OCI-LY1 (cell line): ENCODE data around the gene CNN2.

Experiments
- H2AFZ ChIP-seq: fragments of 200-600 bp; sonication (generic), shearing (Covaris generic); 2 replicates; pipeline ENCODE4 v1.6.0; 2014; ENCODE audit warnings: antibody characterized with exemption, mild to moderate bottlenecking, low read length
- H3F3A ChIP-seq: fragments of 200-600 bp; sonication (generic), shearing (Covaris generic); 2 replicates; pipeline ENCODE4 v1.6.0; 2014; ENCODE audit warnings: mild to moderate bottlenecking, antibody characterized with exemption, low read length, moderate library complexity; ENCODE audit not compliant: insufficient read depth
- H3K27ac ChIP-seq: fragments of 200-600 bp; sonication (generic); 2 replicates; pipeline ENCODE4 v1.5.1; 2014; ENCODE audit warnings: low read length, mixed run types, mild to moderate bottlenecking, low read depth; ENCODE audit not compliant: poor library complexity, severe bottlenecking
- H3K27me3 ChIP-seq: fragments of 200-600 bp; sonication (generic); 2 replicates; pipeline ENCODE4 v1.6.0; 2014; ENCODE audit warnings: antibody characterized with exemption, mild to moderate bottlenecking, low read length, moderate library complexity; ENCODE audit not compliant: insufficient read depth
- H3K36me3 ChIP-seq: fragments of 200-600 bp; sonication (generic); 2 replicates; pipeline ENCODE4 v1.6.1; 2014; ENCODE audit warnings: mild to moderate bottlenecking, antibody characterized with exemption, low read length, moderate library complexity, mixed read lengths; ENCODE audit not compliant: insufficient read depth
- H3K4me1 ChIP-seq: fragments of 200-600 bp; sonication (generic); 2 replicates; pipeline ENCODE4 v1.5.1; 2014; ENCODE audit warnings: mild to moderate bottlenecking, low read length, moderate library complexity; ENCODE audit not compliant: insufficient read depth, severe bottlenecking
- H3K4me2 ChIP-seq: fragments of 200-600 bp; sonication (generic), shearing (Covaris generic); 2 replicates; pipeline ENCODE4 v1.6.1; 2014; ENCODE audit warnings: low read length
- H3K4me3 ChIP-seq: fragments of 200-600 bp; sonication (generic); 2 replicates; pipeline ENCODE4 v1.5.1; 2014; ENCODE audit warnings: low read length, low read depth, mild to moderate bottlenecking, mixed read lengths; ENCODE audit not compliant: poor library complexity, severe bottlenecking
- H3K79me2 ChIP-seq: fragments of 200-600 bp; shearing (Covaris generic); 2 replicates; pipeline ENCODE4 v1.6.1; 2016; ENCODE audit warnings: mixed run types, low read length, mixed read lengths; ENCODE audit not compliant: insufficient read depth
- H3K9ac ChIP-seq: fragments of 200-600 bp; sonication (generic), shearing (Covaris generic); 2 replicates; pipeline ENCODE4 v1.6.1; 2014; ENCODE audit warnings: mild to moderate bottlenecking, low read length, mixed read lengths
- H3K9me2 ChIP-seq: fragments of 200-600 bp; sonication (generic), shearing (Covaris generic); 2 replicates; pipeline ENCODE4 v1.6.1; 2014; ENCODE audit warnings: low read depth, mild to moderate bottlenecking, low read length, mixed read lengths
- H3K9me3 ChIP-seq: fragments of 200-600 bp; shearing (Covaris generic); 2 replicates; pipeline ENCODE4 v1.6.1; 2014; ENCODE audit warnings: low read length, mixed read lengths
- H4K20me1 ChIP-seq: fragments of 200-600 bp; sonication (generic), shearing (Covaris generic); 2 replicates; pipeline ENCODE4 v1.6.0; 2016; ENCODE audit warnings: mild to moderate bottlenecking, low read length; ENCODE audit not compliant: insufficient read depth
- CTCF ChIP-seq: fragments of 200-600 bp; sonication (generic), shearing (Covaris generic); IDR thresholded peaks from 2 replicates; pipeline ENCODE4 v1.5.1; 2017; ENCODE audit warnings: mild to moderate bottlenecking, antibody characterized with exemption, low read length, moderate library complexity, mixed read lengths
- EZH2 ChIP-seq: fragments of 200-600 bp; sonication (generic), shearing (Covaris generic); IDR thresholded peaks from 2 replicates; pipeline ENCODE4 v1.8.0; 2017; ENCODE audit warnings: borderline replicate concordance, mixed run types, mild to moderate bottlenecking, antibody characterized with exemption, low read length, moderate library complexity, mixed read lengths

Gene CNN2

DNA sequence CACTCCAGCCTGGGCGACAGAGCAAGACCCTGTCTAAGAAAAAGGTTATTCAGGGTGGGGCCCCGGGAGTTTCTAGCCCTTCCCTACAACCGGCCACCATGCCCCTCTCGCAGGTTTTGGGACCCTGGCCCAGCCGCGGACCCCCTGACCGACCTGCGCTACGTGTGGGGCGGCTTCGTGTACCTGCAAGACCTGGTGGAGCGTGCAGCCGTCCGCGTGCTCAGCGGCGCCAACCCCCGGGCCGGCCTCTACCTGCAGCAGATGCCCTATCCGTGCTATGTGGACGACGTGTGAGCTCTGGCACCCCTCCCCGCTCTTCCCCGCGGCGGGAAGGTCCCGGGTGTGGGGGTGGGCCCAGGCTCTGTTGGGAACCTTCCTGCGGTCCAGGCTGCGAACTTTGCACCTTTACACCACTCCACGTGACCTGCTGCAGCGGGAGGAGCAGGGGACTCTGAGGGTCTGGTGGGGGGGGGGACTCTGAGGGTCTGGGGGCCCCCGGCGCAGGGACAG is 19.8 kb downstream of the CNN2 start:
- no peaks in the 10 kb centered on the region for H3K9me3 ChIP-seq
- peak overlapping the region; percentile 41; the same call in 1 of the 2 replicates for H3K4me2 ChIP-seq
- H3K36me3 ChIP-seq: peaks cover 20% of the 10 kb centered on the region; the same call in 1 of the 2 replicates
- no peaks in the 10 kb centered on the region for H3K79me2 ChIP-seq
- H3K27me3 ChIP-seq: no peaks in the 10 kb centered on the region
- H3F3A ChIP-seq: no peaks in the 10 kb centered on the region
- H3K4me1 ChIP-seq: peaks cover 47% of the 10 kb centered on the region
- no peaks in the 10 kb centered on the region for H3K9me2 ChIP-seq
- H2AFZ ChIP-seq: no peak overlapping the region
- no peaks in the 10 kb centered on the region for H4K20me1 ChIP-seq
- H3K27ac ChIP-seq: peak overlapping the region; percentile 87
- H3K9ac ChIP-seq: peak overlapping the region; percentile 24; the same call in 1 of the 2 replicates
- TF ChIP-seq EZH2 (no peak), CTCF (peak; percentile 21)
- peak overlapping the region; percentile 3 for H3K4me3 ChIP-seq

- no peaks in the 10 kb centered on the region for H3K27me3 ChIP-seq
- peaks cover 38% of the 10 kb centered on the region for H3K4me1 ChIP-seq
- H2AFZ ChIP-seq: no peak overlapping the region
- H3K9me3 ChIP-seq: no peaks in the 10 kb centered on the region
- no peaks in the 10 kb centered on the region for H3K79me2 ChIP-seq
- no peaks in the 10 kb centered on the region for H4K20me1 ChIP-seq
- no peaks in the 10 kb centered on the region for H3K9me2 ChIP-seq
- no peaks in the 10 kb centered on the region for H3F3A ChIP-seq
- peak overlapping the region; percentile 24; the same call in 1 of the 2 replicates for H3K9ac ChIP-seq
- peaks cover 20% of the 10 kb centered on the region; the same call in 1 of the 2 replicates for H3K36me3 ChIP-seq
- H3K4me2 ChIP-seq: peak overlapping the region; percentile 41
- peak overlapping the region; percentile 87 for H3K27ac ChIP-seq
- no peak for TF ChIP-seq CTCF
- TF ChIP-seq EZH2: no peak
- peak overlapping the region; percentile 18 for H3K4me3 ChIP-seq
Measured at GRCh38 chr19:1046836-1047695, 20.7 kb downstream of the CNN2 start.

DNA sequence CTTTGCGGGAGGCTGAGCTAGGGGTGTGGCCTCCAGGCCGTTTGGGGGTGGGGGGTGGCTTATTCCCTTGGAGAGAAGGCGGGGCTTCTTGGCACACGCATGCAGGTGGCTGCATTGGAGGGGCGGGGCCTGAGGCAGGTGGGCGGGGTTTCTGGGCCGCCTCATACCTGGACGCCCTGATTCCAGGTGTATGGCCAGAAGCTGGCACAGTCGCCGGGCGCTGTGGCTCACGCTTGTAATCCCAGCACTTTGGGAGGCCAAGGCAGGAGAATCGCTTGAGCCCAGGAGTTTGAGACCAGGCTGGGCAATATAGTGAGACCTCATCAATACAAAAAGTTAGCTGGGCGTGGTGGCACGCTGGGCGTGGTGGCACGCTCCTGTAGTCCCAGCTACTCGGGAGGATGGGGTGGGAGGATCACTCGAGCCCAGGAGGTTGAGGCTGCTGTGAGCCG is 21.3 kb downstream of the CNN2 start:
- Histone ChIP-seq H3K4me3 (no peak overlapping the region), H3K27ac (peak overlapping the region; percentile 87), H3K9ac (no peak overlapping the region), H4K20me1 (no peaks in the 10 kb centered on the region), H3K9me2 (no peaks in the 10 kb centered on the region), H3K27me3 (no peaks in the 10 kb centered on the region), H3K4me1 (peaks cover 31% of the 10 kb centered on the region), H3K9me3 (no peaks in the 10 kb centered on the region), H3K79me2 (no peaks in the 10 kb centered on the region), H3K4me2 (peak overlapping the region; percentile 41; the same call in 1 of the 2 replicates), H2AFZ (no peak overlapping the region), H3F3A (no peaks in the 10 kb centered on the region), H3K36me3 (peaks cover 15% of the 10 kb centered on the region; the same call in 1 of the 2 replicates)
- TF ChIP-seq EZH2 (no peak), CTCF (no peak)
